Inflammatory macrophage (primary cell): ENCODE measurements around the gene CNIH3.

Experiments
- DNase-seq, 2 donors: peaks; one replicate each; pipeline ENCODE4 v3.0.0-alpha.2; 2020 to 2022

Gene CNIH3

DNA sequence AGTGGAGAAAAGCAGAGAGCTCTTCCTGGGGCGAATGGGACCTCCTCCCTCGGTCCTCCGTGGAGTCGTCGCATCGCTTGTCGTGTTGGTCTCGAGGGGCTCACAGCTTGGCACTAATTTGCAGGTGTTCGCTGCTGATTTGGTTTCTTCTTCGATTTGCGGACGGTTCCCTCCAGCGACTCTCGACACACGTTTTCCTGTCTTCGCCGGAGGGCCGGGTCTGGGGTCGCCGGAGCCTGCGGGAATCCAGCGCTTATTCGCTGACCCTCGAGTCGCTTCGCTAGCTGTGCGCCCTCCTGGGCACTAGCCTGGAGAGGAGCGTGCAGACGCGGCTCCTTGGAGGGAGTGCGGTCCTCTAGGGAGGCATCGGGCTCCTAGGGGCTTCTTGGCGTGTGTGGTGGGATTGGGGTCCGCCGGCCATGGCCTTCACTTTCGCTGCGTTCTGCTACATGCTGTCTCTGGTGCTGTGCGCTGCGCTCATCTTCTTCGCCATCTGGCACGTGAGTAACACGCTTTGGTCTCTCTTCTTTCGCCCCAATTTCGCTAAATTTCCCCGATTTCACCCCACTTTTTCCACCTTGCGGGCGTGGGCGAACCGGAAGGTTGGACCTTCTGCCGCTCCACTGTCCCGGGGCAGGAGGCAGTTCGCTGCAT is 766 bp downstream of the CNIH3 start:
- DNase-seq, result no peak

DNA sequence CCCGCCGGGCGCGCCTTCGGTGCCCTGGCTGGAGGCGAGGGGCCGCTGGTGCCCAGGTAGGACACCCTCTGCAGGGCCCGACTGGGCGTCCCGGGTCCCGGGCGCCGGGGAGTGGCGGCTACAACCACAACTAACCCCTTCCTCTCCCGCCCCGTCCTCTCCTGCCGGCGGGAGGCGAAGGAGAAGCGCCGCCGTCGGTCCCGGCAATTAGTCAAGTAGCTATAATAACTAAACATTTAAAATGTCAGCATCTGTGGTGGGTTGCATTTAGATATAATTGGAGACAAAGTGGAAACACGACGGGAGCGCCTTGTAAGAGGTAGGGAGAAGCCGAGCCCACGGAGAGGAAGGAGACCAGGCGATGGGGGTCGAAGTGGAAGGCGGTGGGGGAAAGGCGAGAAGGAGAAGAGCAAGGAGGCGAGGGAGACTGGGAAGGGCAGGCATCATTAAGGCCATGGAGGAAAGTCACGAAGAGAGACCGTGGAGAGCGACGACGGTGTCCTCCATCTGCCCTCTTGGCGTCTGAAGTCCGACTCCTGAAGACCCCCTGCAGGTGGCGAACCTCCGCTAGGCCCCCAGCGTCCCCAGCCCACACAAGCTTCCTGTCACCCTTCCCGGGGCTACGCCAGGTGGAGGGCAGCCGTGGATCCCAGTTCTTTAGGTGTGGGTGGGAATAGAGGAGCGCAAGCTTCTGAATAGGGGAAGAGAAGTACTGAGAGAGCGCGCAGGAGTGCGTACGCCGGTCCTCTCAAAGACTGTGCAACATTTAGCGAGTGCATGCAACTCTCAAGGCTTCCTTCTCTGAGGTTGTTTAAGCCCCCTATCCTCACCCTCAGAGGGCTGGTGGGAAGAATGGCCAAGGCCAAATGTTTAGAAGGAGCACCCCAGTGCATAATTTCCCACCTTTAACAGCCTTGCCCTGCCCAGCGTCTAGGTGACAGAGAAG is 1.6 kb downstream of the CNIH3 start:
- peak in 1 of 2 donors; percentile 33 for DNase-seq

DNA sequence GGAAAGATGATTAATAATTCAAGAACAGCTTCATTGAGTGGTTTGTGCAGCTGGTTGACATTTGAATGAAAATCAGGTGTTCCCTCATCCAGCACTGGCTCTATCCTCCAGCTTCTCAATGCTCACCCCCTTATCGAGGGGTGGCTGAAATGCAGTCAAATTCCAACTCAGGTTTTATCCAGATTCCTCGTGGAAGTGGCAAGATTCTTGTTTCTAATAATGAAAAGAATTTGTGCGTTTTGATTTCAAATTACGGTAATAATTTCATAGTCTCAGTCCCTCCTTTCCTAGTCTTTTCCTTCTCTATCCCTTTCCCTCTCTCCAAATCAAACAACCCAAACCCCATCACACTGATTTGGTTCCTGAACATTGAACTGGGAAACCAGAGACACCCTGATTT is 3.1 kb downstream of the CNIH3 start:
- DNase-seq, result no peak

DNA sequence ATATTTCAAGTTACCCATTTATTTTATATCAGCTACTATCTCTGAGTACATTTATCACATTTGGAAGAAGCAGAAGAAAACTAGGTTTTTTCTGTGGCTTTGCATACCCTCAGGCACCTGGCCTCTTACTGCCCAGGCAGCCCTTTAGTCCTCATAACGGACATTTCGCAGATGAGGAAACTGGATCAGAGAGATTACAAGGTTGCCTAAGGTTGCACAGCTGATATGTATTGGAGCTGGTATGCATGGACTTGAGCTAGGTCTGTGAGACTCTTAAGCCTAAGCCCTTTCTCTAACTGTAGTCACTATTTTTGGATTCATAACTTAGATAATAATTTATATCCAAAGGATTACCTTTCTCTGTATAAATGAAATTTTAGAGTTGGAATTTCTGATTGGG is 4.0 kb downstream of the CNIH3 start:
- no peak for DNase-seq

DNA sequence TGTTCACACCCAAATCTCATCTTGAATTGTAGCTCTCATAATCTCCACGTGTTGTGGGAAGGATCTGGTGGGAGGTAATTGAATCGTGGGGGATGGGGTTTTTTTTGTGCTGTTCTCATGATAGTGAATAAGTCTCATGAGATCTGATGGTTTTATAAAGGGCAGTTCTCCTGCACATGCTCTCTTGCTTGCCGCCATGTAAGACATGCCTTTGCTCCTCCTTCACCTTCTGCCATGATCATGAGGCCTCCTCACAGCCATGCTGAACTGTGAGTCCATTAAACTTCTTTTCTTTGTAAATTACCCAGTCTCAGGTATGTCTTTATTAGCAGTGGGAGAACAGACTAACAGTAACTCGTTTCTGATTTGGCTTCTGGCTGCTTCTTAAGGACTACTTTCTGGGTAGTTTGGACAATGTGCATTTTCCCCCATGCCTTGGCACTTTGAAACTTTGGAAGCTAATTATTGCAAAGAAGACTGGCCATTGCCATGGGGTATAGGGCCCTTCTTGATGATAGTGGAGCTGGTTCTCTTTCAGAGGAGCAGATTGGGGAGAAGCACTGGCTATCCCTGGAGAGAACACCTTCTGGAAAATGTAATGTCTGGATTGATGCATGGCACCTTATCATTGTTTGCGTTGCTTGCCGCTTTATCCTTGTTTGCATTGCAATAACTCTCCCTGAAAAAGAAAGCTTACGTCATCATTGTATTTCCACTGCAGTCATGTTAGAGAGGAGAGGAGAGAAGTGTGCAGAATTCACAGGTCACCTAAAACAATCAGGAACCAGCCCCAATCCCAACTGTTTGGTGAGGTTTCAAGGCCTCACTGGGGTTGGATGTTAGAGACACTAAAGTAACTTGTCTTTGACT is 5.9 kb downstream of the CNIH3 start:
- DNase-seq, result no peak

DNA sequence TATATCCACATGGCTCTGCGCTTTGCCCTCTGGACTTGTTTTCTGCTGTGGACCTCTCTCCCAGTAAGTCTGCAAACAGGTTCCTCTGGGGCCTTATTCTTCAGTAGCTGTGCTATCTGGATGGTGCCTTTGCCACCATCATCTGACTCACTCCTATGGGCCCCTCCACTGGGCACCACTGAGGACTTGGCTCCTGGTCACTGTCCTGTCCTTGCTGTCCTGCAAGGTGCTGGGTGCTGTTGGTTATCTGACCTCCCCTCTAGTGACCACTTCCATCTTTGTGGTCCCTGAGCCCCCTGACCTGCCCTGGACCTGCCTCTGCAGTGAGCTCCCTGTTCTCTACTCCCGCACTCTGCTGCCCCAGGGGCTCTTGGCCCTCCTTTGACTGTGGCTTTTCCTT is 6.7 kb downstream of the CNIH3 start:
- DNase-seq, result no peak

DNA sequence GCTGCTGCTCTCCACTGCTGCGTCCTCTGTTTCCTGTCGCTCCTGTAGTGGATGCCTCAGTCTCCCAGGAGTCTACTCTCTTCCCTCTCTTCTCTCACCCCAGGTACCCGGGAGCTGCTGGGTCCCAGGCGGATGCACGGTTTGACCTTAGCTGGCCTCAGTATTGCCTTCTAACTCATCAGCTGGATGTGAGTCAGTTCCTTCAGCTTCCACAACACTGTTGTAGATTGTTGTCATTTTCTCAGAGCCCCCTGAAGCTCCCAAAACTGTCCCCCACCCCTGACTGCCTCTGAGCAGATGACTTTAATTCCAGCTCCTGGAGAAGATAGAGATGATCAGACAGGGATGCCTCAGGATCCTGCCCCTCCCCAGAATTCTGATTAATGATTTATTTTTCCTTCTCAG is 7.2 kb downstream of the CNIH3 start:
- no peak for DNase-seq

DNA sequence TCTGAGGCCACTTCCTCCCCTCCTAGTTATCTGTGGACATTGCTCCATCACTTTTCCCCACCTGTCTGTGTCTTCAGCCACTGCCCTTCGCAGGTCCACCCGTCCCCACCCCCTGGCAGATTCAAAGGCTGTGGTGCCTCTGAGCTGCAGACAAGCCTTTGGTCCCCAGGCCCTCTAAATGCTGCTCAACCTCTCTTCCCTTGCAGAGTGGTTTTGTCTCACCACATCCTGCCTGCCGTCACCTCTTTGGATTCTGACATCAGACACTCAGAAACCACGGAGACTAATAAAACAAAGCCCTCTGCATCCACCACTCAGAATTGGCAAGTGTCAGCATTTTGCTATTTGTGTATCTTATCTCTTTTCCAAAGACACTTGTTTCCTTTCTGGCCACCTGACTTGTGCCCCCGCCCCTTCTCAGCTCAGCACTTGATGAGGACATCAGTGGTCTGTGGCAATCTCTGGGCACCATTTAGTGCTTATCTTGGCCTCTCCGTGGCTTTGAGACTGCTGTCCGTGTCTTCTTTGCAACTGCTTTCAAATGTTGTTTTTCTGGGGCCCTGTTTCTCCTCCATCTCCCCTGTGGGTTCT is 7.7 kb downstream of the CNIH3 start:
- DNase-seq, result no peak

DNA sequence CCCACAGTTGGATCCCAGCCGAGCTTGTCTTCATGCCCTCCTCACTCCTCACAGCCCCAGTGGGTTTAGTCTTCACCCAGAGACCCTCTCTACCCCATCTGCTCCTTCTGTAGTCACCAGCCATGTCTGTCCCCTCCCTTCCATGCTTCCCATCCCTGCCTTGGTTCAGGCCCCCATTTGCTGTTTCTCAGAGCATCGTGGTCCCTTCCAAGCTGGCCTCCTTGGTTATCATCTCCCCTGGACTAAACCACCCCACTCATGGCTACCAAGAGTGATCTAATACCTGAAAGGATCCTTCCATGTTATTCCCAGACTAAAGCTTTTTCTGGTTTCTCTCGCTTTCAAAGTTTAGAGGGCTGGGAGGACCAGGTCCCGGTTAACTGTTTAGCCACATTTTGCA is 8.3 kb downstream of the CNIH3 start:
- DNase-seq, result no peak

DNA sequence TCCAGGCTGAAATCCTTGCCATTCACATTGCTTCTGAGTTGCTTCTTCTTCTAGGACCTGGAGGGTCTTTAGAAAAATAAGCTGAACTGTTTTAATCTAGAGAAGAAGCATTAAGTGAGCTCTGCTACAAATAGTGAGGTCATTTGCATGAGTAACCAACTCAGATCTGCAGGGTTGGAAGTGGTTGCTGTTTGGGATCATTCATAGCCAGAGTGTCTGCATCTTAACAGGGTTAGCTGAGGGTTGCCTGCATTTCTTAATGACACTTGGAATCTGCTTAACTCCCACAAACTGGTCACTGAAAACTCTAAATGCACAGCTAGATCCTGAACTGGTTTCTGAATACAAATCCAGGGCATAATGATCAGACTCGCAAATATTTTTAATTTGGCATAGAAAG is 9.9 kb downstream of the CNIH3 start:
- DNase-seq, result no peak

DNA sequence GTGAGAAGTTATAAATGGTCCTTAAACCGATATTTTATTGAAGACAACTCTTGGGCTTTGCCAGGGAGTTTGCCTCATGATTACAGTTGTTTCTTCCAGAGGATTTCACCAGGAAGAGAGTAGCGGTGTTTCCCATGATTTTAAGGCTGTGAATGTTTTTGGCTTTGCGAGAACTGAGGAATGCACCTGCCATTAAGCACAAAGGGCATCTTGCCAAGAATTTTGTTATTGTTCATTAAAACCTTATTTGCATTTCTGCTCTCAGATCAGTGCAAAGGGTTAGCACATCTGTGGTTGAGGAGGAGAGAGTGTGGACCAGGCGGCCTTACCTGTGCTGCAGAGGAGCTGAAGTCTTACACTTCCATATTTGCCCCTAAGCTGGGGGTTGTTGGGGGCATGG is 13.8 kb downstream of the CNIH3 start:
- DNase-seq, result no peak

DNA sequence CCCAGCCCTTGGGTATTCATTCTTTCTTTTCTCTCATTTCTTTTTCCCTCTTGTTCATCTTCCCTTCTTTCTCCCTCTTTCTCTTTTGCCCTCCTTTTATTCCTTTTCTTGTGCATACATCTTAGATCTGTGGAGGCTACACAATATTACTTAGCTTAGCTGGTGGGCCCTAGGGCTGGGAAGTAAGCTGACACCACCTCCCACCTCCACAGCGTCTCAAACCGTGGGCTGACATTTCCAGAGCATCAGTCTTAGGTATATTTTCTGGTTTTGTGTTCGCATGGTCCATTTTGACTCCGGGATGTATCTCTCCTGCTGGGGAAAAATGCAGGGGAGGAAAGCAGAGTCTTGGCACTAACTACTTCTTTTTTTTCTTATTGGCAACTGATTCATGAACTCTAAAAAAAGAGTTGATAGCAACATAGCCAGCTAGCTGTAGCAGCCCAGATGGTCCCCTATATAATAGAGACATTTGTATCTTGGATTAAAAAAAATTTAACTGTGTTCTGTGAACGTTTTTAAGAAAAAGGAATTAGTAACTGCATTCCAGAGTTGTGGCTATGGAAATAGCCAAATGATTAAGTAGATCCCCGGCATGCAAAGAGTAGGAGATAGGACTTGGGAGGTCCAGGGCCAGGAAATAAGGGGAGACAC is 15.5 kb downstream of the CNIH3 start:
- DNase-seq, result no peak

DNA sequence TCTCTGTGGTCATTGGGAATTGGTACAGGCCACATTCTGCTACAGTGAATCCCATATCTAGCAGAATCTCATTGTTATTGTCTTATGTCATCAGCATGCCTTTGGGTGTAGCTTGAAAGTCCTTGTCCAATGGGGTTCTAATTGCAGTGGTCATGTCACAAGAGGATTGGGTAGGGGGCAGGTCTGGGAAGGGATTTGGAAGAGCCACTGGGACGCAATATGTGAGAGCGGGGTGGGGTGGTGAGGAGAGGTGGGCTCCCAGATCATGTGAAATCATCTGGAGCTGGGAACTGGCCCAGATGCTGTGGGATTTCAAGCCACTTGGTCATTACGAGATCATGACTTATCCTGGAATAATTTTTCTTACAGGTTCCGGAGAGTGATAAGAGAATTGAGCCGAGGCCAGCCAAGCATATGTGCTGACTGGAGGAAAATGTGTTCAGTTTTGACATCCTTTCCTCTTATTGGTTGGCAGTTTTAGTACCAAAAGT is 16.3 kb downstream of the CNIH3 start:
- DNase-seq, result no peak

DNA sequence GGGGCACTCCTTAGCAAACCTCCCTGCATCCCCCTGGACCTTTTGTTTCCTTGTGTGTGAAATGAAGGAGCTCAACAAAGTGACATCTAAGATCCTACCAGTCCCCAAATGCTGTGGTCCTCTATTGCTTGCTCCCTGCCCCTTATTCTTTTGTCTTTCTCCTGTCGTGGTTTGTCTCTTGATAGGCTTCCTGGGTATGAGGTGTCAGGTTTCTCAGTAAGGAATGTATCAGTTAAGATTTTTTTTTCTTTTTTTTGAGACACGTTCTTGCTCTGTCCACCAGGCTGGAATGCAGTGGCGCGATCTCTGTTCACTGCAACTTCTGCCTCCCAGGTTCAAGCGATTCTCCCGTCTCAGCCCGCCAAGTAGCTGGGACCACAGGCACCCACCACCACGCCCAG is 16.8 kb downstream of the CNIH3 start:
- no peak for DNase-seq

DNA sequence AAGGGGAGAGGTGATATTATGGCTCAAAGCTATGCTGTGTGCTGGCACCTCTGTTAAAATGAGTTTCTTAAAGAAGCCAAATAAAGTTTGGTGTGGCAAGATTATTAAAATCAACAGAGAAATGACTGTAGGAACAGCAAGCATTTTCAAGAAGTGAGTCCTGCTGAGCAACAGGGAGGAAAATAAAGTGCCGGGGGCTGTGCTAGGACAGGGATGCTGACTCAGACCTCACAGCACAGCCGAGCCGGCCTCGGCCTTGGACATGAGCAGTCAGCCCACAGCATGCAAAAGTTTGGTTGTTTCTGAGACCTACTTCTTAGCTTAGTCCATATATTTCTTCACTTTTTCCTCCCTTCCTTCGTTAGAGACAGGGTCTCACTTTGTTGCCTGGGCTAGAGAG is 19.2 kb downstream of the CNIH3 start:
- no peak for DNase-seq

DNA sequence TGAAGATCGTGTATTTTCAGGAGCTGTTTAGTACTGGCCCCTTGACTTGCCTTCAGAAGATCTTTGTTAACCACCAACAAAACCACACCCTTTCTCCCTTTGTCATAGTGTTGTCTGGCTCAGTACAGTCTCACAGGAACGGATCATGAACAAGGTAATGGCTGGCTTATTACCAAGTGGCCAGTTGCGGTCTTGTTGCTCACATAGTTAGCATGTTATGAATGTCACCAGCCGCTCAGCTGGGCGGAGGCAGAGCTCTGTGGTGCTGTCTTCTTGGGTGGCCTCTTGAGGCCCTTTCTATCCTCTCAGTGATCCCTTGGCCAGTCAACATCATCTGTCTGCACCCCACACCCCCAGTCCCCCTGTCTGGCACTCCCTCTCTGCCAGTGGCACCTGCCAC is 21.4 kb downstream of the CNIH3 start:
- no peak for DNase-seq

DNA sequence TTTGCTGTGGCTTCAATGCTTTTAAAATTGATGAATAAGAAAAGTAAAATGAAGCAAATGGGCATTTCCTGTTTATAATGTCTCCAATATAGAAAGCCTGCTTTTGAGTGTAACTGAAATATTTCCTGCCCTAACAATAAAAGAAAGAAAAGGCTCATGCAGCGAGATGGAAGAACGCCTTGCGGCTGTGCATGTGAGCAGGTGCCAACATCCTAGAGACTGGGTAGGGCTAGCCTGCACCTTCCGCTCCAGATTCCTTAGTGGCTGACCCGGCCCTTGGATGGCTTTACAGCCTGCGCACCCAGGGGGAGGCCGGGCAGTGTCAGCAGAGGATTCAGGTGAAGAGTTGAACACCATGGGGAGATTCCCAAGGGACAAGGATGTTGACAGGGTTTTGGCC is 21.8 kb downstream of the CNIH3 start:
- DNase-seq, result no peak

DNA sequence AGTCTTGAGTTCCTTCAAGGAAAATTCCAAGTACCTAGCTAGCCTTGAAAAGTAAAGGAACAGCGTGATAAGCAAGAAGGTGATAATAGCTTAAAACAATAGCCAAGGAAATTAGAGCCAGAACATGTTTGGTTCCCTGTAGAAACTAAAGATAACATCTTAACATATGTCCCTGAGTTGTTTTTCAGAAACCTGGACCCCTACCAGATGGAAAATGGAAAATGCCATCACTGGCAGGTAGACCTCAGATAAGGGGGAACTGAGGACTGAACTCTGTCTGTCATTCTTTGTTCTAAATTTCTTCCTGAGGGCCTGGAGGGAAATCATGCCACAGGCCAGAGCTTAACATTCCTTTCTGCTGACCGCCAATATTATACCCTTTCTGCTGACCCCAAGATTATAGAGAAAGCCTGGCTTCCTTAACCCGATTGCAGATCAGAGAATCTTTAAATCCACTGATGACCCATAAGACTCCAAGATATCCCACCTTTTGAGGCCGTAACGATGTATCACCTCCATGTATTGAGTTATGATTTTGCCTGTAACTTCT is 23.4 kb downstream of the CNIH3 start:
- DNase-seq, result no peak

DNA sequence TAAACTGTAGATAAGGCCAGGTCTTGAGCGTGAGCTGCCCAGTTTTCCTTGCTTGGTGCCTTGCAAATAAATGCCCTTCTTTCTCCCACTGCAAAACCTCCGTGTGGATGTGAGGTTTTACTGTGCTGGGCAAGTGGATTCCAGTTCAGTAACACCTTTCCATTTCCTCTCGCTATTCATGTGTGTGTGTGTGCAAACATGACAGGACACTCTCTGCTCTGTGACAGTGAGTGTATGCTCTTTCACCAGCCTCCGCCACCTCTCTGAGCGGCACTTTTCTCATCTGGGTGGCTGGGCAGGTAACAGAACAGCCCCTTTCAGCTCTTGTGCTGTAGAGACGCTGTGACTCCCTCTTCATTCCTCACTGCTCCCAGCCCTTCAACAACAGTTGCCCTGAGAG is 23.9 kb downstream of the CNIH3 start:
- no peak for DNase-seq

DNA sequence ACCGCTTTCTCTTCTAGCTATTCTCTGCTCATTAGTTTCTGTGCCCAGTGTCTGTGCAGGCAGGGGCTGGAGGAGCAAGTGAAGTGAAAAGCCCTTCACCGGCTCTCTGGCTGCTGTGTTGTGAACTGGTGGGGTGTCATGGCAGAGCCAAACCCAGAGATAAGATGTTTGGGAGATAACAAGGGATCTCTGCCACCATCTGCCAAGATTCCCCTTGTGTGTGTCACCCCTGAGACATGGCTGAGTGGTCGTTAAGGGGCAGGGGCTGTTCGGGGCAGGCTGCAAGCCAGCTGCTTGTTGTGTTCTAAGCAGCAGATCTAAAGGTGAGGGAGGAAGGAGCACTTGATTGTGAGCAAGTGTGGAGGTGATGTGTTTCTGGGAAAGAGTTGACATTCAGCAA is 24.5 kb downstream of the CNIH3 start:
- DNase-seq, result no peak

DNA sequence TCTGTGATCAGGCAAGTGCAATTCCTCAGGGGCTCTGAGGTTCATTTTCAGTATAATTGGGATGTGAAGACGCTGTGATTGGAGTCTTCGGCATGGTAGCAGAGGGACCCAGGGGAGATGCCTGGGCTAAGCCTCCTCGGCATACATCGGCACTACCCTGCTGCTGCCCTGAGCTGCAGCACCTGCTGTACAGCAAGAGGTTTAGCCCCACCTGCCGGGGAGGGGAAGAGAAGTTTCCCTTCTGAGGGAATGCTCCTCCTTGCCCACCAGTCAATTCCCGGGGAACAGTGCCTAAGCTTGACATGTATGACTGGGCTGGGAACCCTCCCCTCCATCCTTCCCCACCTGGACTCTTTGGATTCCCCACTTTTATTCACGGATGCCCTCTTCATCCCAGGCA is 24.9 kb downstream of the CNIH3 start:
- DNase-seq, result no peak

DNA sequence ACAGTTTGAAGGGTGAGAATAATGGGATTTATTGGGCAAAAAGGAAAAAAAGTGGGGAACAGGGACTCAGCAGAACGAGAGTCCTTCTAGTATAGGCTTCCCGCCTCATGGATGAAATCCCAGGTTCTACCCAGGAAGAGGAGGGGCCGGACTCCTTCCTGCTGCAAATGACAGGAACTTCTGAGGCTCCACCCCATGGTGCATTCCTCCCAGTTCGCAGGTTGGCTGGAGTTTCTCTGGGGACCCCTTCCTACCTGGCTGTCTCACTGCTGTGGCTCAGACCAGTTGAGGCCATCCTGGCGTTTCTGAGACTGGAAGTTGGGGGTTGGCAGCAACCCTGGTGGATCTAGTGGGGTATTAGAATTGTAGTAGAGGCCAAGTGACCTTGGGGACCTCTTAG is 27.5 kb downstream of the CNIH3 start:
- no peak for DNase-seq
